NOMO-1 treated with dmso at 0.1 percent for 144 hours (cell line): Measurements from ENCODE around the gene FYB1.
"Not testable (repeated sequence)": the region's sequence is repeated elsewhere in the genome, so short reads cannot be mapped to it uniquely, and the experiment has no call there.

Source experiments
- DNase-seq: peaks from one replicate; lab custom pipeline; 2025; ENCODE audit not compliant: unreplicated experiment; lab: John Stamatoyannopoulos, UW

FYB1 gene

DNA sequence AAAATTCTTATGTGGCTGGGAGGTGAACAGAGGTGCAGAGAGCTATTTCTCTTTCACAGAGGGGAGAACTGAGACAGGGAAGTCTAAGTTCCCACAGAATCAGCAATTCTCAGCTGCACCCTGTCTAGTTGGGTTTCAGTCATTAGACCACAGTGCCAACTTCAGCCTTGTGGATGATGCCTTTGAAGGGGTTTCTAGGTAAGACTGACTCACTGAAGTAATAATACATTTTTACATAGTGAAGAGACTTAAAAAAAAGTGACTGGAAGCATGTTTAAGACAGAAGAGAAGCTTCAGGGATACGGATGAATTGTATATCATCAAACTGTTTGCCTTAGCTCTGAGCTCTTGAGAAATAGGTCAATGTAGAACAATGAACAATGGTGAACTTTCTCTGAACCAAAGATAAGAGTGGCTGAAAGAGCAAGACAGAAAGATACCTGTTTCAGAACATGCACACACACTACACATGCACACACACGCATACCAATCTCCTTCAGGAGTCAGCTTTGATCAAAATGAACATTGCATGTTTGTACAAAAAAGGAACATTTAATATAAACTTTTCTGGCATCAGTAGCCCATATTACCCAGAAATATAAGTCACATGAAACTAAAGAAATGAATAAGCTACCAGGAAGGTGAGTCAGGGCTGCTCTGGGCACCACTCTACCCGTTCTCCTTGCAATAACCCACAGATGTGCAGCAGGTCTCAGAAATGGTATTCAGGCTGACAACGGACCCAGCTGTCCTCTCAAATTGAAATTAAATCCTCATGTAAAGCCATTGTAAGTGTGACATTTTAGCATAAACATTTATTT lies 12.6 kb upstream of the FYB1 start:
- no peak for DNase-seq

DNA sequence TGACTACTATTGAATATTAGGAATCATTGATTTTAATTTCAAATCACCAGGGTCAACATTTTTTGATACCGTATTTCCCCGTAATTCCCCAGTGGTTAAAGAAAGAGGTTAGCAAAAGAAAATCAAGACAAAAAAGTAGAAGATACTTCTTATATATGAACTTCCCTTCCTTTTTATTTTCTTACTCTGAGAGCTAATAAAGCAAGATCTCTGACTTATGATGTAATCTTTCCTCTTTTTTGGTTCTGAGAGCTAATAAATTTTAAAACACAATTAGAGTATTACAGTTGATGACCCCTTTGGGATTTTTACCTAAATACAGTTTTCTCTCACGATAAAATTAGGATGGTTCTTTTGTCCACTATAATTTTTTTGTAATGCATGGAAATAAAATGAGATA lies 9.2 kb upstream of the FYB1 start:
- DNase-seq: peak; percentile 34

DNA sequence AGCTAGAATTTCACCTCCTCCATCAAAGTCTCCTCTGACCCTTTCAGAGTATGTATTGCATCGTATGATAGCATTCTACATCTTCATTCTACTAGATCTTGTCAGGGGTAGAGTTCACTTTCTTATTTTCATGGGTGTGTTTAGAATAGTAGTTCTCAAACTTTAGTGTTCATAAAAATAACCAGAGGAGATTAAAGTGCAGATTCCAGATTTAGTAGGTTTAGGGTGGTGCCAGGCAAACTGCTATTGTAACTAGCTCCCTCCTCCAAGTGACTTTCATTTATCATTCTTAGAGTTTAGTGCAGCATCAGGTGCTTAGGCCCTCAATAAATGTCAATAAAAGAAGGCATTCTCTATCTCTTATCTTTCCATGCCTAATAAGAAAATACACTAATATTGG lies 7.2 kb upstream of the FYB1 start:
- no peak for DNase-seq

DNA sequence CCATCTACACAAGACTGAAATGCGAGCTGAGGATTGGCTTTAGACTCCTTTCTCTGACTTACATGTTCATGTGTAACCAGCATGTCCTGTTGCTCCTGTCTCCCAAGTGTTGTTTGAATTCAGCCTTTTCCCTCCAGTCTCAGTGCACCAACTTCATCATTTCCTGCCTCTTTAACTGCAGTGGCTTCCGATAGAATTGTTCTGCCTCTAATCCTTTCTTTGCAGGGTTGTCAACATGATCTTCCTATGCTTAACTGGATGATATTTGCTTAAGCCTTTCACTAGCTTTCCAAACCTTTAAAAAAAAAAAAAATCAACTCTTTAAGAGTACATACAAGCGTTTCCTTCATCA lies 6.7 kb upstream of the FYB1 start:
- DNase-seq: no peak

DNA sequence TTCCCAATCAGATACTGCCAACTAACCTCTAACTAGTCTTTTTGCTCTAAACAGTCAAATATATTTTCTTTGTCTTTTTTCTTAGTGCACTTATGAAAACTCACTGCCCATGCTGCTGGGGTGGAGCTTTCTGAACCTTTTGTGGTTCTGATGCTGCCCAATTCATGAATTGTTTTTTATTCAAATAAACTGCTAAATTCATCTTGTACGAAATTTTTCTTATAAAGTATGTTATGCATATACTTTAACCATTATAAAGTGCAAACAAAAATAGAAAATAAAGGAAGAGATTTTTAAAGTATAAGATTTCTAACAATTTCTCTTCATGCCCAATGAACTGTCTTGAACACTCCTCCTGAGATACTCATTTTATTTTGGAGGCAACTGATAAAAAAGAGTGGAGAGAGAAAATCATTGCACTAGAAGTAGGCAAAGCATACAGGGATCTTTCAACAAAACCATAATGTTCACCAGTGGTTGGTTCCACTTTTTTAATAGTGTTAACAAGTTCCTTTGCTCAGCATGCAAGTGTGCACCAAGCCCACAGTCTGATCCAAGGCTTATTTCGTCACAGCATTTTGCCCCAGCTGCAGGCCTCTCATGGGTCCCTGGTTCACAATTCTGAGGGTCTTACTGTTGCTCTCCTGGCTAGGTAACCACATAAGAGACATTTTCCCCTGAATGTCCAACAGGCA lies 6.2 kb upstream of the FYB1 start:
- peak; percentile 54 for DNase-seq

DNA sequence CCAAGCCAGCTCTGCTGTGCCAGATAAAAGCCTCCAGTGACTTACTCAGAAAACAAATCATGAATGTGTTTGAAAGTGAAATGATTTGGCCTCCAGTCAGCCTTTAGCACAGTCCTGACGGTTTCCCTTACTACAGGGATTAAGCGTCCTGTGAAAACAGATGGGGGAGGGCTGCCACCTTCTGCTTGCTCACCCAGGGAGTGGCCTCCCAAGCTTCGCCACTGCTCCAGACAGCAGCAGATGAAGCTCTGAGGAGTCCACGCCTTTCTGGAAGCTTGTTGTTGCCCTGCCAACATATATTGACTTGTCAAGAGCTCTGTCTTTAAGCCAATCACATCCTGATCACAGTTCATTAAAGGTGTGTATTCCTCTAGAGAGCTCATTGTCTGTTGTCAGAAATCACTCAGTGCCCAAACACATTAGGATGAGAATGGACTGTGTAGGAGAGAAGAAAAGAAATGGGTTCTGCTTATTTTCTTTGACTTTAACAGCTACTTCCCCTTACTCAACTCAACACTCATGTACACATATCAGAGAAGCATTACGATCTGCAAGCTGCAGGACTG lies 4.9 kb upstream of the FYB1 start:
- peak; percentile 83 for DNase-seq

DNA sequence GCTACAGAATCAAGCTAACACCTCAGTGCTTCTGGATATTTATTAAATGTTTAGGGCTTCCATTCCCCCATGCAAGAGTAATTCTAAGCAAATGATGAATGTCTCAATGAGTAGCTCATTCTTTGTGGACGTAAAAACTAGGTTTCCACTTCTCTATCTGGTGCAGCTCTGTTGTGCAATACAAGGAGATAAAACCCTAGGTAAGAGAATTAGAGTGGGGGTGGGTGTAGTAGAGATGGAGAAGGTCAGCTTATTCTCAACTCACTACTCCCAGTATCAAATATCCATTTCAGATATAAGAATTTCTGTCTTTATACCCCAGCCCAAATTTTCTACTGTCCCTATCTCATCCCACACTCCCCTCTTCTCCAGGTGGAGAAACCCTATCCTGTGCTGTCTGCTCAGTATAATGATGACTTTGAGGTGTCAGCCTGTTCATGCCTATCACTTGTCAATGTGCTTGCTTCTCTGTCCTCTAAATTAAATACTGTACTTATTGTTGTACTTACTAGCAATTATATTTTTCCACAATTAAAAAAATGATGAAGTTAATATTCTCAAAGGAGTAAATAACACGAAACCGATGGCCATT lies 4.3 kb upstream of the FYB1 start:
- peak; percentile 66 for DNase-seq

DNA sequence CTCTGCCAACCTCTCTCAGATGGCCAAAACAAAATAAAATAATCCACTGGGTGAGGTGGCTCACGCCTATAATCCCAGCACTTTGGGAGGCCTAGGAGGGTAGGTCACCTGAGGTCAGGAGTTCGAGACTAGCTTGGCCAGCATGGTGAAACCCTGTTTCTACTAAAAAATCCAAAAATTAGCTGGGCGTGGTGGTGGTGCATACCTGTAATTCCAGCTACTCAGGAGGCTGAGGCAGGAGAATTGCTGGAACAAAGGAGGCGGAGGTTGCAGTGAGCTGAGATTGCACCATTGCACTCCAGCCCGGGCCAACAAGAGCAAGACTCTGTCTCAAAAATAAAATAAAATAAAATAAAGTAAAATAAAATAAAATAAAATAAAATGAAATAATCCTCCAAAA lies 2.3 kb upstream of the FYB1 start:
- DNase-seq: not testable (repeated sequence)

DNA sequence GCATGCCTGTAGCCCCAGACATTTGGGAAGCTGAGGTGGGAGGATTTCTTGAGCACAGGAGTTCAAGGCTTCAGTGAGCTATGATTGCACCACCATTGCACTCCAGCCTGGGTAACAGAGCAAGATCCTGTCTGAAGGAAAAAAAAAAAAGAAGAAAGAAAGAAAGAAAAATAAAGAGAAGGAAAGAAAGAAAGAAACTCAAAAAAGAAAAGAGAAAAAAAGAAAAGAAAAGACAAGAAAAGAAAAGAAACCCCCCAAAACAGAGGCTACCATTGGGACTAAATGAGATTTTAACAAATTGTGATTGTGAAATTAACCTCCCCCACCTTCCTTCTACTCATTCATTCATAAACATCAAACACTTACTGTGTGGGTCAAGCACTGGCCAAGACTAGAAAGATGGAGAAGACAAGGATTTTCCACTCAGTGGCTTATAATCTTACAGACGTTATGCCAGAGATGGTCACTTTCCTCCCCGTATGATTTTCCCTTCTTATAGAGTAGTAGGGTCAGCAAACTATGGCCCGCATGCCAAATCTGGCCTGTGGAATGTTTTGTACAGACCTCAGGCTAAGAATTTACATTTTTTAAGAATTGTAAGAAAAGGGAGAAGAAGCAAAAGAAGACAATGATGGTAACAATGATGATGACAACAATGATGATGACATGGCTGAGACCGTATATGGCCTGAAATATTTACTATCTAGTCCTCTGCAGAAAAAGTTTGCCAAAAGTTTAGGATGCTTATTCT lies 1.1 kb upstream of the FYB1 start:
- no peak for DNase-seq

DNA sequence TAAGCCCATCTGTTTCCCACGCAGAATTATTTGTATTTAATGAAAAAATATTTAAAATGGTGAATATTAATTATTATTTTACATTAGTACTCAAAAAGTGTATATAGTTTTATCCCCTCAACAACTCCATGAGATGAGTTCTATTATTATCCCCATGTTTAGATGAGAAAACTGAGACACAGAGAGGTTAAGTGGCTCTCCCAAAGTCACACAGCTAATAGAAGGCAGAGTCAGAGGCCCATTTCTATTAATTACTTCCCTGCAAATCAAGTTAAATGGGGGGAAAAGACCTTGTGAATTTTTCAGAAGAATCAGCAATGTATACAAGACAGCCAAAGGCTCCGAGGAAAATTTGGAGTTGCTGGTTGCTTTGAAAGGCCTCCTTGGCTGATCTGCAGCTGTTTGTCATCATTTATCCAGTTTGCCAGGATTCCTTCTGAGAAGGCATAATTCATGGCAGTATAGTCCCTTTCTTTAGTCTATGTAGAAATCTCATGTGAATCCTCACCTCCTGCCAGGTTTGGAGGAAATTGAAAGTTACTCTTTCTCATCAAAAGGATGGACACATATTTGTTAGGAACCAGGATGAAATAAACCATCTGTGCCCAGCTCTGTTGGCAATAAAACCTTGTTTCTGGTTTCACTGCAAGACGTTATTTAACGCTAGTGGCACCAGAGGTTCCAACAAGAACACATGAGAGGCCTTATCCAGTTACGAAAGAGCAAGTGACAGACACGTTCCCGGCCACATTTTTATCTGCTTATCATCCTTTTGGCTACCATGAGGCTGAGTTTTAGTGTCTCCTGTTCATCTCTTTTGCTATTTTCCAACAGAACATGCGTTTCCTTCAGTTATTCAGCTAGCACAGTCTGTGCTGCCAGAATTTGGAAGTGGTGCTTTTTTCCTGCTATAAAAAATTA lies 621 bp downstream of the FYB1 start:
- DNase-seq: peak; percentile 89

DNA sequence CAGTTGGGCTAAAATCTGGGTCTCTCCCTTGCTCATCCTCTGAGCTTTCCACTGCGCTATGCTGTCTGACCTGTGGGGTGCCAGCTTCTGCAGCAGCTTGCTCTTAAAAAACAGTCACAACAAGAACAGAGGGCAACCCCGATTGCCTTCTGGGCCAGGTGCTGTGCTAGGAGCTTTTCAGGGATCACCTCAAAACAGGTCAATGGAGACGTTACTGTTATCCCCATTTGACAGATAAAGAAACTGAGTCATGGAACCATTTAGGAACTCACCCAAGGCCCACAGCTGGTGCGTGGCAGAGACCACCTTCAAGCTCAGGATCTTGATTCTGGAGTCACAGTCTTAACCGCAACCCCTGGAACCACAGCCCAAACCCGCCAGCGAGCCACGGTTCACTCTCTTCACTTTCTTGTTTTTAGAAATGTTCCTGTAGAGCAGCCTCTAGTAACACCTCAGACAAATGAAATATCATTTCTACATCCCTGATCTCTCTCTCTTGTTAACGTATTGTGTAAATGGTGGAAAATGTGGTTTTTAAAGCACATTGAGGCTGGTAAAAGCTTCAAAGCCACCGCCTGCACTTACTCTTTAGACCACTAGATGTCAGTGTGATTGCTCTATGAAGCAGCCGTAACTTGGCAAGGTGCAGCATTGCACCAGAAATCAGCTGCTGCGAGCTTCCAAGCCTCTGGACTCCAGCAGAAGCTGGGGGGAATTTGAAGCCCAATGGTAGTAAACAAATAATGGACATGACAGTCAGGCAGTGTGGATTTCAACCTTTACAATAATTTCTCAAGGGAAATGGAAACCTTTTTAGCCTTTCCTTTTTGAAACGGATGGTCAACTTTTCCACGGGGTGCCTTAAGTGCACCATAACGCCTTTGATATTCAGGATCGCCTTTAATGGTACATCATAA lies 1.7 kb downstream of the FYB1 start:
- peak; percentile 84 for DNase-seq

DNA sequence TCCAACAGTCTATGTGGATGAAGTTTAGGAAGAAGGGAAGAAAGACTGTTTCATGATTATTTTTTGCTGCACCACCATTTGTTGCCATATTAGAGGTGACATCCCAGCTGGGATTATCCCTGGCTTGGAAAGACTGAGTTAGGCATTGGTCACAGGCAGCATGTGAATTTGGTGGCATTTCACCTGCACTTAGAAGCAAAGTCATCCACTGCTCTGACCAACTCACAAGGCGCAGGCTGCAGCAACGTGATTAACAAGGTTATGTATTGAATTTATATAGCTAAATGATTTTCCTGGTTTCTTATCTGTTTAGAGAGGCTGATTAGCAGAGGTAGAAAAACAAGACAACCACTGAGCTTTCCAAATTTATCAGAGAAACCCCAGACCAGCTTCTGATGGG lies 2.7 kb downstream of the FYB1 start:
- DNase-seq: no peak

DNA sequence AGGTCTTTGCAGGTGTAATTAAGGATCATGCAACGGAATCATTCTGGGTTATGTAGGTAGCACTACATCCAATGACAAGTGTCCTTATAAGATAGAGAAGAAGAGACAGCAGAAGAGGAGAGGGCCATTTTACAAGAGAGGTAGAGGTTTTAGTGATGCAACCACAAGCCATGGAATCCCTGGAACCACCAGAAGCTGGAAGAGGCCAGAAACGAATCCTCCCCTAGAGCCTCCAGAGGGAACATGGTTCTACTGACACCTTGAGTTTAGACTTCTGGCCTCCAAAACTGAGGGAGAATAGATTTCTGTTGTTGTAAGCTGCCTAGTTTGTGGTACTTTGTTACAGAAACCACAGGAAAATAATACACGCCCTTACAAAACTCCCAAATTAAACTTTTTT lies 3.5 kb downstream of the FYB1 start:
- no peak for DNase-seq

DNA sequence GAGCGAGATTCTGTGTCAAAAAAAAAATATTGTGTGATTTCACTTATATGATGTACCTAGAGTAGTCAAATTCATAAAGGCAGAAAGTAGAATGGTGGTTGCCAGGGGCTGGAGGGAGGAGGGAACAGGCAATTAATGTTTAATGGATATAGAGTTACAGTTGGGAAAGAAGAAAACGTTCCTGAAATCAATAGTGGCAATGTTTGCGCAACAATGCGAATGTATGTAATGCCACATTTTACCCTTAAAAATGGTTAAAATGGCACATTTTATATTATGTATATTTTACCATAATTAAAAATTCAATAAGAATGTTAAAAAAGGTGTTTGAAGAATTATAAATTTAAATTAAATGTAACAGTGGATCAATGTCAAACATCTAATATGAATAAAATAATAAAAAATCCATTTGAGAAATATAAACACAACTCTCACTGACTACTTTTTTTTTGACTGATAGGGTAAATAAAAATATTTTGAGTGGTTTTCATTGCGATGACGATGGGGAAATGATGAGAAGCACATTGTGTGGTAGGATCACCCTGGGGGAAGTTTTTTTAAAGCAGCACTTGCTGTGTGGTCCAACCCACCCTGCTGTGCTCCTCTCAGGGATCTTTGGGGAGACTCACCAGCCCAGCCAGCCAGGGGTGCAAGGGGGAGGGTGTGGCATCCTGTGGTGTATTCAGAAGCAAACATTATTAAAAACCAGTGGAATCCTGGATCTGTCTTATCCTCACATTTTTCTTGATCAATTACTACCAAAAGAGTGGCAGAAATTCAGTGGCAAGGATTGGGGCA lies 4.3 kb downstream of the FYB1 start:
- no peak for DNase-seq

DNA sequence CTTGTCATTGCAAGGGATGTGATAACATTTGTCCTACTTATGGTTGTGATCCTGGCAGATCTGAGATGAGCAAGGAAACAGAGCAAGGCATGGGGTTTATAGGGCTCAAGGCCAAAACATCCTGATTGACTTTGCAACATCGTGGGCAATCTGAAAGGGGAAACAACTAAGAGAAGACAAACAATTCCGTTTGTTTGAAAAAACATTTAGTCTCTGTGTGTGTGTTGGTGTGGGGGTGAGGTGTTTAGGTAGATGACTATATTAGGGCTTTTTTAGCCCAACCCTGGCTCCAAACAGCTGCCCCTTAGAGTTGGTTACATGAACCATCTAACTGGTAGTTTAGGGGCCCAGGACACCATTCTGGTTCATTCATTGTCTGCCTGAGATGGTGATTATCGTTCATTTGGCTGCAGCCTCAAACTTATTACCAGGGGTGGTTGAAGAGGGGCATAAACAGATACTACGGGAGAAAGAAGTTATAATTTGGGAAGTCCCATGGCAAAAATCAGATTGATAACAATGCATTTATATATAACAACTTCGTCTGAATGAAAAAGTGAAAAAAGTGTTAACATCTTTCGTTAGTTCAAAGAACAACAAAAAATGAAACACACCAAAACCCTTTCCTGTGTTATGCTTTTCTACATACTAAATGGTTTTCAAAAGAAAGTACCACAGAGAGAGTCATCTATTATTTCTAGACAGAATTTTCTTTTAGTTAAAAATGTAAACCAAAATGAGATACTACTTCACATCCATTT lies 5.7 kb downstream of the FYB1 start:
- DNase-seq: no peak

DNA sequence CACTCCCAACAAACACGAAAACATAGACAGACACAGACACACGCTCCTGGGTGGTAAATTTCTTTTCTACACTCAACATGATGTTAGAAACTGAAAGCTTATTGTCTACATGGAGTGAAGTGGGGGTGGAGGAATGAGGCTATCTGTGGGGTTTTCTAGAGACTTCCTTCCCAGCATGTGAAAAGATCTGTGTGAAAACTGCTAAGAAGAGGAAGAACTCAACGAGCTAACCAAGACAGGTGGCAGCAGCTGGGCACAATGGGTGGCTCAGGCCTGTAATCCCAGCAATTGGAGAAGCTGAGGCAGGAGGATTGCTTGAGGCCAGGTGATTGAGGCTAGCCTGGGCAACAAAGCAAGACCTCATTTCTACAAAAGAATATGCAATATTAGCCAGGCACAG lies 7.6 kb downstream of the FYB1 start:
- no peak for DNase-seq

DNA sequence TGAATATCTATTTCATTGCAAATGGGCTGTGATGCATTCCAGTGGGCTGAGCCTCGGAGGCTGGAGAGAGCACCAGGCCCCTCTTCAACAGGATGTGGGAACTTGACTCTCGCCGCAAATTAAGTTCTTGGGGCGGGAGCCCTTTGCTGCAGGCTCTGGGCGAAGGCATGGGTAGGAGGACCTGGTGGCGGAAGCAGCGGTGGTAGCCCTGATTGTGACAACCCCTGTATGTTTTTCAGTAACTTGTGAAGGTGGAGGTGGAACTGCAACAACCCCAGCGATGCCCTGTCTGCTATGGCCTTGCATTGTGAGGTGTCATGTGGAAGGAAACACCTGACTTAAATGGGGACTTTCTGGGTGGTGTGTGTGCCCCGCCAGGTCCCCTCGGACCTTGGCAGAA lies 9.4 kb downstream of the FYB1 start:
- peak; percentile 68 for DNase-seq

DNA sequence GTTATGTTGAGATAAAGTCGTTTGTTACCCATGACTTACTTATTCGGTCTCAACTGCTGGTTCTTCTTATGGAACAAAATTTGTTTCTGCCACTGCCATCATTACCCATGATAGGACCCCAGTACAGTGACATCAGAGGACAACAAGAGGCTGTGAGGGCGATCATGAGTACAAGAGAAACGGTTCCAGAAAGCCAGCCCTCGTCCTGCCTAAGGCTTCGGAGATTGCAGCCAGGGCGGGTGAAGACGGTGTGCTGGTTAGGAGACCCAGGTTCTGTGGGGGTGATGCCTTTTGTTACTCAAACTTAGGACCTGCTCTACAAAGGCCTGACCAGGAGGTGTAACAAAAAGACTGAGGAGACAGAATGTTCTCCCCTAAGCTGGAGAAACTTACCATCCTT lies 10.9 kb downstream of the FYB1 start:
- DNase-seq: no peak
